IMR-90 (cell line): Measurements from ENCODE around the gene SYT11.

Source experiments
- CTCF ChIP-seq: conservative IDR thresholded peaks from 2 replicates; pipeline ENCODE4 v1.5.1; 2012; ENCODE audit warnings: mild to moderate bottlenecking, low read depth, low read length, improper control_type of control experiment
- SMC3 ChIP-seq: fragments of 150-350 bp; IDR thresholded peaks from 2 replicates; pipeline ENCODE4 v1.6.1; 2016; ENCODE audit warnings: low read depth, mild to moderate bottlenecking, antibody characterized with exemption, low read length, moderate library complexity

- TF ChIP-seq CTCF (no peak), SMC3 (no peak)
Measured at GRCh38 chr1:155860970-155861510, 1.7 kb downstream of the SYT11 start.
